Cardiac fibroblast (primary cell): ENCODE data around the gene TANC1.

Experiments
- DNase-seq, 2 donors: peaks; one replicate each; pipeline versions ENCODE4 v3.0.0 to v3.0.0-alpha.2; 2010; ENCODE audit warnings: low read depth in 2 of 2
- H3K4me3 ChIP-seq, 2 donors: replicated peaks in 1 of 2; 1 replicate in 1 of 2; 2 replicates in 1 of 2; pipeline ENCODE4 v1.5.1; 2011; ENCODE audit warnings: low read depth in 2 of 2, low read length in 2 of 2, mild to moderate bottlenecking in 2 of 2, moderate library complexity in 1 of 2
- TF ChIP-seq, protein P1 (sequence below): IDR thresholded peaks from one replicate; pipeline ENCODE4 v1.5.1; 2011; ENCODE audit warnings: low read depth, mild to moderate bottlenecking, low read length, inconsistent platforms

The TANC1 gene

DNA sequence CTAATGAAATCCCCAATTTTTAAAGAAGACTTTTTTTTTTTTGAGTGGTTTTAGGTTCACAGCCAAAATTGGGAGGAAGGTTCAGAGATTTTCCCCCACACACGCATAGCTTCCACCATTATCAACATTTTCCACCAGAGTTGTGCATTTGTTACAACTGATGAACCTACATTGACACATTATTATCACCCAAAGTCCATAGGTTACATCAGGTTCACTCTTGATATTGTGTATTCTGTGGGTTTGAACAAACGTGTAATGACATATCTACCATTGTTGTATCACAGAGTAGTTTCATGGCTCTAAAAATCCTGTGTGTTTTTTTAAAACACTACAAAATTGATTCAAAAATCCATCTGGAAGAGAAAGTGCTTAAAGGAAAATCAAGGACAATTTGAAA lies 101.8 kb downstream of the TANC1 start:
- DNase-seq, result no peak
- H3K4me3 ChIP-seq, result no peak overlapping the region
- TF ChIP-seq, protein P1, sequence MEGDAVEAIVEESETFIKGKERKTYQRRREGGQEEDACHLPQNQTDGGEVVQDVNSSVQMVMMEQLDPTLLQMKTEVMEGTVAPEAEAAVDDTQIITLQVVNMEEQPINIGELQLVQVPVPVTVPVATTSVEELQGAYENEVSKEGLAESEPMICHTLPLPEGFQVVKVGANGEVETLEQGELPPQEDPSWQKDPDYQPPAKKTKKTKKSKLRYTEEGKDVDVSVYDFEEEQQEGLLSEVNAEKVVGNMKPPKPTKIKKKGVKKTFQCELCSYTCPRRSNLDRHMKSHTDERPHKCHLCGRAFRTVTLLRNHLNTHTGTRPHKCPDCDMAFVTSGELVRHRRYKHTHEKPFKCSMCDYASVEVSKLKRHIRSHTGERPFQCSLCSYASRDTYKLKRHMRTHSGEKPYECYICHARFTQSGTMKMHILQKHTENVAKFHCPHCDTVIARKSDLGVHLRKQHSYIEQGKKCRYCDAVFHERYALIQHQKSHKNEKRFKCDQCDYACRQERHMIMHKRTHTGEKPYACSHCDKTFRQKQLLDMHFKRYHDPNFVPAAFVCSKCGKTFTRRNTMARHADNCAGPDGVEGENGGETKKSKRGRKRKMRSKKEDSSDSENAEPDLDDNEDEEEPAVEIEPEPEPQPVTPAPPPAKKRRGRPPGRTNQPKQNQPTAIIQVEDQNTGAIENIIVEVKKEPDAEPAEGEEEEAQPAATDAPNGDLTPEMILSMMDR, result no peak

GRCh38 chr2:159071190-159071915 lies 102.9 kb downstream of the TANC1 start:
- H3K4me3 ChIP-seq, result no peak overlapping the region
- TF ChIP-seq, protein P1, result no peak
- peak in 1 of 2 donors; percentile 46 for DNase-seq

GRCh38 chr2:159072795-159073194 lies 104.4 kb downstream of the TANC1 start:
- no peak overlapping the region for H3K4me3 ChIP-seq
- peak; percentile 61 to 64 for DNase-seq
- TF ChIP-seq, protein P1, result no peak

DNA sequence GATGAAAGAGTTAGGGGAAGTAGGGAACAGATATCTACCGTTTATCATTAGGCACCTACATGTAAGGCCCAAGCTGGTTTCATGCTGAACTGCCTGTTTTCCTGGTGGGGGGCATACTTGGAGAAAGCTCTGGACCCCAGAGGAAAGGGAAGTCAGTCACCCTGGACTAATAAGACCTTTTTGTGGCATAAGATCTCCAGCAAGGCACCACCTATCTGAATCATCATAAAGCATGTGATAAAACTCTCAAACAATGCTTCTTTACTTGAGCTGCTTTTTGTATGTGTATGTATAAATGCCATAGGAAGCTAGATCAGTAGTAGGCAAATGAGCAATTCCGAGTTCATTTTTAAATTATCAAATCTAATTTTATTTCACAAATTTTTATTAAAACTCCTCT lies 104.8 kb downstream of the TANC1 start:
- no peak overlapping the region for H3K4me3 ChIP-seq
- TF ChIP-seq, protein P1, result no peak
- DNase-seq, result peak; percentile 42 to 70

DNA sequence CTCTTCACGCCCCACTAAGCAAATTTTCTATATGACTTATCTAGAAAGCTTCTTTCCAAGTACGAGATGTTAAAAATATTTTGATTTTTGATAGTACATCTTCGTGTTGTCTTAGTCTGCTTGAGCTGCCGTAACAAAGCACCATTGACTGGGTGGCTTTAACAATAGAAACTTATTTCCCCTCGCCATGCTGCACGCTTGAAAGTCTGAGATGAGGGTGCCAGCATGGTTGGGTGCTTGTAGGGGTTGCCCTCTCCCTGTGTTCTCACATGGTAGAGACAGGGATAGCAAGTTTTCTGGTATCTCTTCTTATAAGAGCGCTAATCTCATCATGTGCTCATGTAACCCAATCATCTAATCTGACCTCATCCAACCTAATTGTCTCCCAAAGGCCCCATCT lies 106.2 kb downstream of the TANC1 start:
- TF ChIP-seq, protein P1, result no peak
- DNase-seq, result no peak

DNA sequence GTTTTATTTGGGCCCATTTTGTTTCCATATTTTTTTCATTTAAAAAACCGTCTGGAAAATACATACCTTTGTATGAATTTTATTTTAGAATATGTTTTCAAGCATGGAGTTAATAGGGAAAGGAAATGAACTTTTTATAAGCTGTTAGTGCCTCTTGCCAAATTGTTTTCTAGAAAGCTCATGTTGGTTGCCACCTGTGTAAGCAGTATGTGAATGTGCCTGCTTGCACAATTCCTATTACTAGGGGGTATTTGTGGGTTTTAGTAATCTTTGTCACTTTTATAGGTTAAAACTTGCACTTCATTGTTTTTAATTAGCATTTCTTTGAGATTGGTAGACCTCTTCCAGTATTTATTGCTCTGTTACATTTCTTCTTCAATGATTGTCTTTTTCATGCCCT lies 107.3 kb downstream of the TANC1 start:
- H3K4me3 ChIP-seq, result no peak overlapping the region
- TF ChIP-seq, protein P1, result no peak
- peak; percentile 56 to 66 for DNase-seq

More for the DNA sequence above, 106.2 kb downstream of the TANC1 start:
- H3K4me3 ChIP-seq, result no peak overlapping the region

DNA sequence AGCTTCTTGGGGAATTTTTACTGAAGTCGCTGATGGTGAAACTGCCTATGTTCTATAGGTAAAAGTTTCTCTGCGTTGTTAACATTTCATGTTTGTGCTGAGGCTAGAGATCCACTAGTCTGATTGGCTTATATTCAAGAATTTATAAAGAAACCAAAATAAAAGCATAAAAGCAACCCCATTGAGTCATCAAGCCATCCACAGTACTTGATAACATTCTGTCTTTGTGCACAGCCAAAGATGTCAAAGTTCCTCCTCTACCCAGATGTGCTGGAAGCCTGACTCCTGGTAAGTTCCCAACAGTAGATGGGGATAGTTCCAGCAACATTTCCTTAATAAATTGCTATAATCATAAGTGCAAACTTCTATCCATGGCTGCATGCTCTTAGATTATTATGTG lies 107.8 kb downstream of the TANC1 start:
- TF ChIP-seq, protein P1, result no peak
- DNase-seq, result peak; percentile 78 to 93
- no peak overlapping the region for H3K4me3 ChIP-seq
